ENCODE results near the gene ABCG4.
"Not testable (repeated sequence)": the region's sequence is repeated elsewhere in the genome, so short reads cannot be mapped to it uniquely, and the experiment has no call there.

ABCG4 gene

GRCh38 chr11:119115484-119116234 lies 33.2 kb upstream of the ABCG4 start:
- DNase-seq (ENCODE audit: low spot score): no peak

GRCh38 chr11:119116235-119116594 lies 32.6 kb upstream of the ABCG4 start:
- no peak for DNase-seq (ENCODE audit: low spot score)

GRCh38 chr11:119116601-119117000 lies 32.3 kb upstream of the ABCG4 start:
- no peak for DNase-seq (ENCODE audit: low spot score)

GRCh38 chr11:119117004-119117706 lies 31.7 kb upstream of the ABCG4 start:
- no peak for DNase-seq (ENCODE audit: low spot score)

- DNase-seq (ENCODE audit: low spot score): no peak
Measured at GRCh38 chr11:119118227-119118626, 30.6 kb upstream of the ABCG4 start.

DNA sequence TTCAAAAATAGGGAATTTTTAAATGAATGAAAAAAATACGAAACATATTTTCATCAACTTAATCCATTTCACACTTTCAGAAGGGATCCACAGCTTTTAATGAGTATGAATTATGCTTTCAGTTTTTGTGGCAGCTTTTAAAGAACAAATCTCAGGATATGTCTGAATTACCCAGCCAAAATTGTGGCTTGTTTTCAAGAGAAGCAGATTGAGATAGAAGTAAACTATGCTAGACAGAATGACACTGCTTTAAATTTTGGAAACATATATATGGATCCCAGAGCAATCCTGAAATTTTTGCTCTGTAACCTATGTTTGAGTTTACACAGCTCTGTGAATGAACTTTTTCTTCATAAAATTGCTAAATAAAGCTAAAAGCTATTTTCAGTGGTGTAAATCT lies 29.9 kb upstream of the ABCG4 start:
- no peak for DNase-seq (ENCODE audit: low spot score)

- peak; percentile 32 for DNase-seq (ENCODE audit: low spot score)
Measured at GRCh38 chr11:119120639-119121007, 28.2 kb upstream of the ABCG4 start.

- DNase-seq (ENCODE audit: low spot score): peak; percentile 100
Measured at GRCh38 chr11:119121008-119121810, 27.6 kb upstream of the ABCG4 start, which contains the start of gene HINFP. HINFP (plus strand) TSS chr11:119121580; CDS start chr11:119126945, 5,365 bp downstream.

- DNase-seq (ENCODE audit: low spot score): no peak
Measured at GRCh38 chr11:119121811-119122124, 27.1 kb upstream of the ABCG4 start.

GRCh38 chr11:119125821-119126220 lies 23.0 kb upstream of the ABCG4 start:
- no peak for DNase-seq (ENCODE audit: low spot score)

GRCh38 chr11:119126675-119127268 lies 22.1 kb upstream of the ABCG4 start:
- no peak for DNase-seq (ENCODE audit: low spot score)

- DNase-seq (ENCODE audit: low spot score): no peak
Measured at GRCh38 chr11:119130662-119131061, 18.2 kb upstream of the ABCG4 start.

DNA sequence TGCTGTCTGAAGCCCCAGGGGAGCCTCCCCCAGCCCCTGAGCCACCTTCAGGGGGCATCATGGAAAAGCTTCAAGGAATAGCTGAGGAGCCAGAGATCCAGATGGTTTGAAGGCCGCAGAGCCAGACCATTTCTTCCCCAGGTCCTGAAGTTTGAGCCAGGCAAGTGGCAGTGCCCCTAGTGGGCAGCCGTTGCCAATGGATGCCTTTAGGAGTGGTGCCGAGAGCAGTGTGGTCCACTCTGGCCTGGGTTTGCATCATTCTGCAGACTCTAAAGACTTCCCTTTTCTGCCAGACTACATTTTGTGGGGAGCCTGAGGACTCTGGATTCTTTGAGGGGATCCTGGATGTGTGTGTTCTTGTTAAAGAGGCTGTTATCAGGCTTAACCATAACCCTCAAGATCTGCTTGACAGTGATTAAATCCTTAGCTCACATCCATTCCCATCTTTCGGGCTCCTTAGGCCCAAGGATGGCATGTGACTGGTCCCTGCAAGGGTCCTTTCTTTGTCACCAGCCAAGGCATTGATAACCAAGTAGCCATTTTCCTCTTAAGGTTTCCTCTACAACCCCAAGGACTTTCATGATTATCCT lies 14.4 kb upstream of the ABCG4 start:
- peak; percentile 54 for DNase-seq (ENCODE audit: low spot score)

DNA sequence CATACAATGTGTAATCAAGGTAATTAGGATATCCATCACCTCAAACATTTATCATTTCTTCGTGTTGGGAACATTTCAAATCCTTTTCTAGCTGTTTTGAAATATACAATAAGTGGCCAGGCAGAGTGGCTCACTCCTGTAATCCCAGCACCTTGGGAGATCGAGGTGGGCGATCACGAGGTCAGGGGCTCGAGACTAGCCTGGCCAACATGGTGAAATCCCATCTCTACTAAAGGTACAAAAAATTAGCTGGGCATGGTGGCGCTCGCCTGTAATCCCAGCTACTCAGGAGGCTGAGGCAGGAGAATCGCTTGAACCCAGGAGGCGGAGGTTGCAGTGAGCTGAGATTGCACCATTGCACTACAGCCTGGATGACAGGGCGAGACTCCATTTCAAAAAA lies 9.6 kb upstream of the ABCG4 start:
- DNase-seq (ENCODE audit: low spot score): not testable (repeated sequence)

DNA sequence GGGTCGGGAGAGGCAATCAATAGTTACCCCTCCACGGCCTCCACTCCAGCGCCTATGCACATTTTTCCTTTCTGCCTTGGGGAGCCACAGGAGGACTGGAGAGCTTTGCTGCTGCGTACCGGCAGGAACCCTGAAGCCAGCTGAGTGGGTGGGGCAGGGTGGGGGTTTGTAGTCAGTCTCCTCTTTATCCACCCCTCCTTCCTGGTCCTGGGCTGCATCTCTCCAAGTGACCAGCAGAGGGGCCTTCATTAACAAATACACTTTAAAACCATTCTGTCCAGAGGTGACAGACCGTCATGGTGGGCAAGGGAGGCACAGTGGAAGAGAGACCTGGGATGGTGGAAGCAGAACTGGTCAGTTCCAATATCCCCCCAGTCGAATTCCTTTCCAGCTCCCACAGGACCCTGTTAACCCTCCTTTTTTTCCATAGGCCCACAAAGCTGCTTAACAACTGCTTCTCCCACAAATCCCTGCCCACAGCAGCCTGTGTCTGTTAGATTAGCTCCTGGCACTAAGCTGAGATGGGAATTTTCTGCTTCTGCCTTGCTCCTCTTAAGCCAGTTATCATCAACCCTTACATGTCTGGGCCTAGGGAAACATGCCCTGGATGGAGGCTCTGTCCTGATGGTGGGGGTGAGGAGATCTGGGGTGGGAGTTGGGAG lies 3.9 kb upstream of the ABCG4 start:
- DNase-seq (ENCODE audit: low spot score): peak; percentile 90

DNA sequence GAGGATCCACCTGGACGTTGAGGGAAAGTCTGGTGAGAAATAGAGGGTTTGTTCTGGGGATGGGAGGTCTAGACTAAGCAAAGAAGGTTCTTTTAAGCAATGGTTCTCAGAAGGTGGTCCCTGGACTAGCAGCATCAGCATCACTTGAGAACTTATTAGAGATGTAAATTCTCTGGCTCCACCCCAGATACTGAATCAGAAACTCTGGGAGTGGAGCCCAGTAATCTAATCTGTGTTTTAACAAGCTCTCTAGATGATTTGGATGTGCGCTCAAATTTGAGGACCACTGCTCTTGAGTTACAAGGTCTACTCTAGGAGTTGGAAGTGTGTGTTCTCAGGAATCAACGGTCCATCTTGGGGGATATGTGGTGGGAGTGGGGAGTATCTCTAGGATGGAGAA lies 3.3 kb upstream of the ABCG4 start:
- no peak for DNase-seq (ENCODE audit: low spot score)

GRCh38 chr11:119147604-119148333 lies 1.1 kb upstream of the ABCG4 start:
- DNase-seq (ENCODE audit: low spot score): no peak

DNA sequence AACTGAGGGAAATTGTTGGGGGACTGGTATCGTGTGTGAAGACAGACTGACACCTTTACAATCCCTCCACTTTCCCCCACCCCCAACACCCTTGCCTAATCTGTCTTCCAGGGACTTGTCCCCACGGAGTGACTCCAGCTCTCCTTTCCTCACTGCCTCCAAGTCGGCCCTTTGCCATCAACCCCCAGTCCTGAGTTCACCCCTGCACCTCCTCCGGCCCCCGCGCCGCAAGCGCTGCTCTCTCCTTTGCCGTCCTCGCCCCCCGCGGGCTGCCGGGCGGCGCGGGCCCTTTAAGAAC lies 183 bp upstream of the ABCG4 start:
- DNase-seq (ENCODE audit: low spot score): no peak

DNA sequence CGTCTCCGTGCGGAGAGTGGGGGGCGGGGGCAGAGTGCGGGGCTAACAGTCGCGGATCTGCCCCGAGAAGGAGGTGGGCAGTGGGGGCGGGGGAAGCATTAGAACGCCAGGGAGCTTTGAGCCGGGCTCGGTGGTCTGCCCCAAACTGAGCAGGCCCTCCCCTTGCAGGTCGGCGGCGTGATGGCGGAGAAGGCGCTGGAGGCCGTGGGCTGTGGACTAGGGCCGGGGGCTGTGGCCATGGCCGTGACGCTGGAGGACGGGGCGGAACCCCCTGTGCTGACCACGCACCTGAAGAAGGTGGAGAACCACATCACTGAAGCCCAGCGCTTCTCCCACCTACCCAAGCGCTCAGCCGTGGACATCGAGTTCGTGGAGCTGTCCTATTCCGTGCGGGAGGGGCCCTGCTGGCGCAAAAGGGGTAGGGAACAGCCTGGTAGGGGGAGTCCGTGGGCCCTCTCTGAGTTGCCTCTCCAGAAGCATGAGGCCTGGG lies 979 bp downstream of the ABCG4 start:
- DNase-seq (ENCODE audit: low spot score): no peak

GRCh38 chr11:119152043-119152442 lies 3.2 kb downstream of the ABCG4 start:
- DNase-seq (ENCODE audit: low spot score): no peak

DNA sequence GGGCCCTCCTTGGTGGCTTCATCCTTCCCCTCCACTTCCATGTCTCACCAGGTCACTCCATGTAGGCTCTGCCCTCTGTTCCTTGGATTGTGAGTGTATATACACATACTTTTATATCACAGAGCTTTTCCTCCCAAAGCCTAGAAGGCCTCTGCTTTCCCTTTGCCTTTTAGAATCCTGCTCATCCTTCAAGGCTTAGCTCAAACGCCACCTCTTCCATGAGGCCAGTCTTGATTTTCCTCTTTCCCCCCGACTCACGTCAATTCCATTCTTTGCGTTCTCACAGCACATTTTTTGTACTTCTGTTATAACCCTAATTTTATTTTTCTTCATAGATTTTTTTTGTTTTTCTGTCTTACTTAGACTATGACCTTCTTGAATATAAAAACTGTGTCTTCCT lies 3.8 kb downstream of the ABCG4 start:
- DNase-seq (ENCODE audit: low spot score): no peak

Measured in AG20443 (cell line).